Stomach (tissue), 9 donors: Measurements from ENCODE around the gene VPS8. TPM values are rescaled to one million over a fixed set of nuclear protein-coding genes. Genes with fewer than 3 reads are reported as not detected.

Experiments used
- DNase-seq, 2 donors: peaks; one replicate each; pipeline versions ENCODE4 v3.0.0 to v3.0.0-alpha.2; 2013 to 2019
- H3K27ac ChIP-seq, 5 donors: fragments of 200-600 bp in 4 of 5; sonication (generic) in 4 of 5; one replicate each; pipeline ENCODE4 v1.5.1; 2013 to 2019; ENCODE audit warnings: mild to moderate bottlenecking in 1 of 5, moderate library complexity in 1 of 5
- H3K27me3 ChIP-seq, 3 donors: fragments of 200-600 bp; sonication (generic); one replicate each; pipeline ENCODE4 v1.5.1; 2017 to 2019; ENCODE audit warnings: mixed run types in 1 of 3
- H3K36me3 ChIP-seq, 4 donors: fragments of 200-600 bp; sonication (generic); 1 replicate in 3 of 4; 2 replicates in 1 of 4; pipeline ENCODE4 v1.5.1; 2016 to 2019
- H3K4me1 ChIP-seq, 4 donors: fragments of 200-600 bp; sonication (generic); one replicate each; pipeline ENCODE4 v1.5.1; 2016 to 2019
- H3K4me3 ChIP-seq, 4 donors: fragments of 200-600 bp; sonication (generic) in 3 of 4; one replicate each; pipeline ENCODE4 v1.5.1; 2016 to 2019; ENCODE audit warnings: mild to moderate bottlenecking in 1 of 4
- H3K9me3 ChIP-seq, 4 donors: fragments of 200-600 bp; sonication (generic); one replicate each; pipeline ENCODE4 v1.5.1; 2016 to 2019
- EP300 ChIP-seq: sonication (generic); formaldehyde crosslinking; IDR thresholded peaks from one replicate; pipeline ENCODE4 v1.6.1; 2017; ENCODE audit warnings: antibody characterized with exemption
- POLR2A ChIP-seq, 4 donors: fragments of 450-650 bp; IDR thresholded peaks; one replicate each; pipeline ENCODE4 v1.6.1; 2016; ENCODE audit warnings: antibody characterized with exemption in 4 of 4, control low read depth in 2 of 4, mild to moderate bottlenecking in 1 of 4, moderate library complexity in 1 of 4
- POLR2AphosphoS5 ChIP-seq, 3 donors: sonication (generic); formaldehyde crosslinking; IDR thresholded peaks; one replicate each; pipeline ENCODE4 v1.6.1; 2016; ENCODE audit warnings: antibody characterized with exemption in 3 of 3
- WGBS, 5 donors: extraction: QIAGEN DNeasy Blood & Tissue Kit in 3 of 5; methylation state at CpG; one replicate each; pipeline versions ENCODE4 v1.1.5 to v1.1.7; 2013 to 2018; 5-methylcytosine and 5-hydroxymethylcytosine counted together
- intact Hi-C: fragments of 100-400 bp; cut with DNase I; formaldehyde crosslinking; loops from one replicate; pipeline ENCODE4 v1.15.1; 2023; ENCODE audit warnings: low total_unique reads
- polyA plus RNA-seq, 3 donors: library from polyadenylated mRNA; stranded (reverse); fragments of 200-250 nt; gene quantifications; one replicate each; pipeline ENCODE4 v1.2.3, GENCODE V29; 2013
- total RNA-seq, 5 donors: library from RNA; depleted of rRNA; stranded (reverse); fragments of >200 nt; gene quantifications; one replicate each; pipeline versions ENCODE4 v1.1.0 to v1.2.3, GENCODE V29; 2014 to 2016
- TF ChIP-seq, protein P1 (sequence below), 7 experiments: fragments of 450-650 bp in 4 of 7; fragments of 200-600 bp in 3 of 7; sonication (generic) in 3 of 7; IDR thresholded peaks; one replicate each; pipeline ENCODE4 v1.5.1; 2016 to 2019; ENCODE audit warnings: antibody characterized with exemption in 7 of 7, control low read depth in 2 of 7, mild to moderate bottlenecking in 1 of 7
- donor health status: healthy with polysubstance abuse.
- donor health status: Bipolar disorder and iron deficiency.
- donor health status: healthy.

VPS8 gene
- total and polyA plus RNA-seq, 8 donors, result 7.5 to 126 (median 37.5) TPM

- WGBS, 5 donors, result 70 to 90% (median 76%) methylated on average over 4 of the region's 4 CpGs
- no peak overlapping the region for H3K4me3 ChIP-seq
- H3K4me1 ChIP-seq, result peaks cover 0 to 2% (median 0%) of the 10 kb centered on the region in 4 donors
- no peaks in the 10 kb centered on the region for H3K27me3 ChIP-seq
- intact Hi-C loops, result no loop called here
- peaks cover 3 to 49% (median 39%) of the 10 kb centered on the region in 4 donors for H3K36me3 ChIP-seq
- no peaks in the 10 kb centered on the region for H3K9me3 ChIP-seq
- H3K27ac ChIP-seq, result no peak overlapping the region
- TF ChIP-seq POLR2A (IDR thresholded peaks at IDR 0.05) (no peak), POLR2AphosphoS5 (IDR thresholded peaks at IDR 0.05) (no peak), EP300 (no peak)
- TF ChIP-seq, protein P1, sequence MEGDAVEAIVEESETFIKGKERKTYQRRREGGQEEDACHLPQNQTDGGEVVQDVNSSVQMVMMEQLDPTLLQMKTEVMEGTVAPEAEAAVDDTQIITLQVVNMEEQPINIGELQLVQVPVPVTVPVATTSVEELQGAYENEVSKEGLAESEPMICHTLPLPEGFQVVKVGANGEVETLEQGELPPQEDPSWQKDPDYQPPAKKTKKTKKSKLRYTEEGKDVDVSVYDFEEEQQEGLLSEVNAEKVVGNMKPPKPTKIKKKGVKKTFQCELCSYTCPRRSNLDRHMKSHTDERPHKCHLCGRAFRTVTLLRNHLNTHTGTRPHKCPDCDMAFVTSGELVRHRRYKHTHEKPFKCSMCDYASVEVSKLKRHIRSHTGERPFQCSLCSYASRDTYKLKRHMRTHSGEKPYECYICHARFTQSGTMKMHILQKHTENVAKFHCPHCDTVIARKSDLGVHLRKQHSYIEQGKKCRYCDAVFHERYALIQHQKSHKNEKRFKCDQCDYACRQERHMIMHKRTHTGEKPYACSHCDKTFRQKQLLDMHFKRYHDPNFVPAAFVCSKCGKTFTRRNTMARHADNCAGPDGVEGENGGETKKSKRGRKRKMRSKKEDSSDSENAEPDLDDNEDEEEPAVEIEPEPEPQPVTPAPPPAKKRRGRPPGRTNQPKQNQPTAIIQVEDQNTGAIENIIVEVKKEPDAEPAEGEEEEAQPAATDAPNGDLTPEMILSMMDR (IDR thresholded peaks at IDR 0.05), result no peak
- no peak for DNase-seq
These were observed 37.0 kb downstream of the VPS8 start for GRCh38 chr3:184848934-184849333.

DNA sequence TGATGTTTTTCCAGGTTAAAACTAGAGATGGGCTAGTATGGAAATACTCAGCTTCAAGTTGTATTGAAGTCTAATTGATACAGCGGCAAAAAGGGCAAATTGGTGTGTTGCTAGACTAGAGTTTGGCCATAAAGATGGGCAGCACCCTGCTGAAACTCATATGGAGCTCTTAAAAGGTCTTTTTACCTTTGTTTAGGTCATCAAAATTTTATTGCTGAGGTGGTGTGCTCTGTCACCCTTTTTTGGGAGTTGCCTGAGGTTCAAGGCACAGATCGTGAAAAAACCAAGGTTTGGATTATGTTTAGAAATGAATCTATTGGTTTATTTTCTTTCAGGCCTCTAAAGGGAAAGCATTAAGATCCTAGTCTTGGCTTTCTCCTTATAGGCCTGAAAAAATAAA is 38.2 kb downstream of the VPS8 start:
- intact Hi-C loops, result no loop called here
- H3K27ac ChIP-seq, result no peak overlapping the region
- TF ChIP-seq POLR2AphosphoS5 (IDR thresholded peaks at IDR 0.05), result no peak
- H3K4me3 ChIP-seq, result no peak overlapping the region
- H3K9me3 ChIP-seq, result no peaks in the 10 kb centered on the region
- H3K36me3 ChIP-seq, result peaks cover 4 to 61% (median 52%) of the 10 kb centered on the region in 4 donors
- WGBS, 5 donors, result 84 to 93% (median 89%) methylated on average over 2 of the region's 2 CpGs
- no peaks in the 10 kb centered on the region for H3K27me3 ChIP-seq
- H3K4me1 ChIP-seq, result no peaks in the 10 kb centered on the region
- no peak for DNase-seq

DNA sequence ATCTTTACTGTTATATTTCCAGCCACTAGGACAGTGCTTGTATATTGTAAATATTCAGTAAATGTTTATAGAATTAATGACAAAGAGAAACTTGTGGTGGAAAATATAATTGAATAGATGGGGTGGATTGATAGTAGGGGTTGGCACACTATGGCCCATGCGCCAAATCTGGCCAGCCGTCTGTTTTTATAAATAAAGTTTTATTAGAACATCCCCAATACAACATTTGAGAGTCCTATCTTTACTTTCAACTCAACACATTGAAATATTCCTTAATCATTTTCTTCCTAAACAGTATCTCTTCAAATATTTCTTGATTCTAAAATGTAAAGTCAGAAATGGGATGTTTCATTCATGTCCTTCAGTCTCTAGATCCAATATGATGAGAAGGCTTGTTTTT is 45.1 kb downstream of the VPS8 start:
- no peak for TF ChIP-seq POLR2AphosphoS5 (IDR thresholded peaks at IDR 0.05)
- H3K36me3 ChIP-seq, result peaks cover 23 to 99% (median 96%) of the 10 kb centered on the region in 4 donors
- 97 to 98% (median 97%) methylated on average over 2 of the region's 2 CpGs for WGBS, 5 donors

DNA sequence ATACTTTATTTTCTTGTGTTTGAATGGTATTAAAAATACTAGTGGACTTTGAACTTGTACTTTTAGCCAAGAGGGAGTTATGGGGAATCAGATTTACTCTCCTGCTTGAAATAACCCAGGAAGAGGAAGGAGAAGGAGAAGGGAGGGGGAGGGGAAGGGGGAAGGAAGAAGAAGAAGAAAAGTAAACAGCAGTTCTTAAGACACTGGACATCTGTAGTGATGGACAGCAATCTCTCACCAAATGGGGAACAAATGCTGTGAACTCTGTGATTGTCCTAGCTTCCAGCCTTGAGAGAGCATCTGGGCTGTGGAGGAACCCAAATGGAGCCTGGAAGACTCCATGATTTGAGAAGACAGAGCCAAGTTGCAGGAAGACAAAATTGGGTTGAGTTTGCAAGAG is 52.0 kb downstream of the VPS8 start:
- DNase-seq, result no peak
- H3K9me3 ChIP-seq, result no peaks in the 10 kb centered on the region
- H3K4me3 ChIP-seq, result no peak overlapping the region
- H3K4me1 ChIP-seq, result no peaks in the 10 kb centered on the region
- peaks cover 5 to 99% (median 91%) of the 10 kb centered on the region in 4 donors for H3K36me3 ChIP-seq
- TF ChIP-seq POLR2A (IDR thresholded peaks at IDR 0.05) (no peak), EP300 (no peak), POLR2AphosphoS5 (IDR thresholded peaks at IDR 0.05) (no peak)
- TF ChIP-seq, protein P1 (IDR thresholded peaks at IDR 0.05), result no peak
- intact Hi-C loops, result no loop called here
- H3K27ac ChIP-seq, result no peak overlapping the region
- no peaks in the 10 kb centered on the region for H3K27me3 ChIP-seq

More for the DNA sequence above, 45.1 kb downstream of the VPS8 start:
- intact Hi-C loops, result no loop called here
- Histone ChIP-seq H3K4me1 (no peaks in the 10 kb centered on the region), H3K4me3 (no peak overlapping the region), H3K27me3 (no peaks in the 10 kb centered on the region), H3K27ac (no peak overlapping the region), H3K9me3 (no peaks in the 10 kb centered on the region)
- DNase-seq, result no peak

GRCh38 chr3:184868477-184868876 is 56.5 kb downstream of the VPS8 start:
- no peak overlapping the region for H3K27ac ChIP-seq
- no peaks in the 10 kb centered on the region for H3K27me3 ChIP-seq
- H3K36me3 ChIP-seq, result peaks cover 11 to 94% (median 85%) of the 10 kb centered on the region in 4 donors
- H3K4me3 ChIP-seq, result no peak overlapping the region
- TF ChIP-seq POLR2A (IDR thresholded peaks at IDR 0.05), result no peak
- no peak for TF ChIP-seq POLR2AphosphoS5 (IDR thresholded peaks at IDR 0.05)
- TF ChIP-seq EP300, result no peak
- TF ChIP-seq, protein P1 (IDR thresholded peaks at IDR 0.05), result no peak
- WGBS, 5 donors, result 87 to 94% (median 89%) methylated on average over 2 of the region's 2 CpGs
- no peaks in the 10 kb centered on the region for H3K9me3 ChIP-seq
- intact Hi-C loops, result no loop called here
- no peaks in the 10 kb centered on the region for H3K4me1 ChIP-seq
- DNase-seq, result no peak
